SU-DHL-6 (cell line): ENCODE data around the gene ARVCF.

Experiments
- H2AFZ ChIP-seq: fragments of 200-600 bp; sonication (generic); 2 replicates; pipeline ENCODE4 v1.6.1; 2014; ENCODE audit warnings: low read depth, mild to moderate bottlenecking, moderate library complexity, mixed read lengths, antibody characterized with exemption, low read length; ENCODE audit not compliant: severe bottlenecking
- H3F3A ChIP-seq: fragments of 200-600 bp; shearing (Covaris generic); 2 replicates; pipeline ENCODE4 v1.6.0; 2016; ENCODE audit warnings: antibody characterized with exemption, mild to moderate bottlenecking; ENCODE audit not compliant: insufficient read depth
- H3K27ac ChIP-seq: fragments of 200-600 bp; sonication (generic); 2 replicates; pipeline ENCODE4 v1.5.1; 2016; ENCODE audit warnings: low read depth, mild to moderate bottlenecking, low read length, moderate library complexity, mixed read lengths
- H3K27me3 ChIP-seq: fragments of 200-600 bp; sonication (generic), shearing (Covaris generic); 2 replicates; pipeline ENCODE4 v1.6.0; 2014; ENCODE audit warnings: mild to moderate bottlenecking, low read length
- H3K36me3 ChIP-seq: fragments of 200-600 bp; sonication (generic); 2 replicates; pipeline ENCODE4 v1.6.1; 2014; ENCODE audit warnings: mild to moderate bottlenecking, low read length, mixed read lengths
- H3K4me2 ChIP-seq: fragments of 300-600, 200-600 bp; shearing (Covaris generic), sonication (generic); 2 replicates; pipeline ENCODE4 v1.6.0; 2014; ENCODE audit warnings: low read length, low read depth, mild to moderate bottlenecking; ENCODE audit not compliant: poor library complexity, severe bottlenecking
- H3K4me3 ChIP-seq: fragments of 200-600 bp; sonication (generic); 2 replicates; pipeline ENCODE4 v1.5.1; 2014; ENCODE audit warnings: antibody characterized with exemption, low read length, mild to moderate bottlenecking, mixed read lengths; ENCODE audit not compliant: insufficient read depth, poor library complexity, severe bottlenecking
- H3K79me2 ChIP-seq: fragments of 200-600 bp; sonication (generic); 2 replicates; pipeline ENCODE4 v1.6.1; 2014; ENCODE audit warnings: mild to moderate bottlenecking, low read length, moderate library complexity; ENCODE audit not compliant: insufficient read depth
- H3K9ac ChIP-seq: fragments of 200-600 bp; sonication (generic); 2 replicates; pipeline ENCODE4 v1.7.0; 2014; ENCODE audit warnings: mild to moderate bottlenecking, low read length
- H3K9me2 ChIP-seq: fragments of 200-600 bp; sonication (generic); replicated peaks from 2 replicates; pipeline ENCODE4 v1.6.1; 2014; ENCODE audit warnings: low read length; ENCODE audit not compliant: insufficient read depth
- H3K9me3 ChIP-seq: fragments of 200-600 bp; sonication (generic); 2 replicates; pipeline ENCODE4 v1.6.1; 2014; ENCODE audit warnings: low read length, mixed read lengths; ENCODE audit not compliant: insufficient read depth
- H4K20me1 ChIP-seq: fragments of 200-600 bp; sonication (generic); 2 replicates; pipeline ENCODE4 v1.6.1; 2014; ENCODE audit warnings: low read depth, mild to moderate bottlenecking, antibody characterized with exemption, low read length, moderate library complexity, mixed read lengths
- CTCF ChIP-seq: fragments of 200-600 bp; sonication (generic); IDR thresholded peaks from one replicate; pipeline ENCODE4 v1.5.1; 2017; ENCODE audit warnings: antibody characterized with exemption, mild to moderate bottlenecking, low read length, moderate library complexity; ENCODE audit not compliant: insufficient read depth, poor library complexity, severe bottlenecking
- EZH2phosphoT487 ChIP-seq: fragments of 200-600 bp; sonication (generic), shearing (Covaris generic); conservative IDR thresholded peaks from 2 replicates; pipeline ENCODE4 v1.6.1; 2018; ENCODE audit warnings: mild to moderate bottlenecking, antibody characterized with exemption, low read length, moderate library complexity, mixed read lengths

ARVCF gene

GRCh38 chr22:19966908-19967750 is 49.5 kb downstream of the ARVCF start:
- Histone ChIP-seq H2AFZ (no peak overlapping the region), H4K20me1 (no peaks in the 10 kb centered on the region), H3K9me3 (no peaks in the 10 kb centered on the region), H3K27ac (no peak overlapping the region), H3F3A (no peaks in the 10 kb centered on the region), H3K27me3 (no peaks in the 10 kb centered on the region), H3K9me2 (no peaks in the 10 kb centered on the region), H3K9ac (no peak overlapping the region), H3K4me3 (no peak overlapping the region), H3K79me2 (no peaks in the 10 kb centered on the region), H3K4me2 (no peak overlapping the region), H3K36me3 (no peaks in the 10 kb centered on the region)
- no peak for TF ChIP-seq EZH2phosphoT487
- no peak for TF ChIP-seq CTCF

- Histone ChIP-seq H3K36me3 (no peaks in the 10 kb centered on the region), H2AFZ (no peak overlapping the region), H3K27ac (no peak overlapping the region), H3F3A (no peaks in the 10 kb centered on the region), H3K4me3 (no peak overlapping the region), H3K9me2 (no peaks in the 10 kb centered on the region), H3K27me3 (no peaks in the 10 kb centered on the region), H3K9me3 (no peaks in the 10 kb centered on the region), H3K9ac (no peak overlapping the region), H3K4me2 (no peak overlapping the region), H4K20me1 (no peaks in the 10 kb centered on the region), H3K79me2 (no peaks in the 10 kb centered on the region)
- TF ChIP-seq EZH2phosphoT487 (no peak), CTCF (peak; percentile 20)
Observed at GRCh38 chr22:19965771-19966709, 50.6 kb downstream of the ARVCF start.

GRCh38 chr22:19964701-19965386 is 51.8 kb downstream of the ARVCF start:
- no peak overlapping the region for H3K4me3 ChIP-seq
- no peaks in the 10 kb centered on the region for H3K9me3 ChIP-seq
- no peaks in the 10 kb centered on the region for H3K9me2 ChIP-seq
- no peaks in the 10 kb centered on the region for H4K20me1 ChIP-seq
- H3K27ac ChIP-seq: no peak overlapping the region
- H3K36me3 ChIP-seq: no peaks in the 10 kb centered on the region
- H2AFZ ChIP-seq: no peak overlapping the region
- no peaks in the 10 kb centered on the region for H3K79me2 ChIP-seq
- no peak overlapping the region for H3K4me2 ChIP-seq
- TF ChIP-seq CTCF (no peak), EZH2phosphoT487 (no peak)
- no peaks in the 10 kb centered on the region for H3K27me3 ChIP-seq
- H3F3A ChIP-seq: no peaks in the 10 kb centered on the region
- H3K9ac ChIP-seq: no peak overlapping the region
